ENCODE measurements around the gene TIMM23.

TIMM23 gene

GRCh38 chr10:46022978-46023702 lies 50.9 kb downstream of the TIMM23 start:
- TF ChIP-seq ZFX (IDR thresholded peaks at IDR 0.05) (no peak), CTCF (conservative IDR thresholded peaks at IDR 0.05) (peak; percentile 54)
- peak overlapping the region; percentile 69 for H3K27ac ChIP-seq

- TF ChIP-seq ZFX (IDR thresholded peaks at IDR 0.05) = no peak
- no peak overlapping the region for H3K27ac ChIP-seq
These were observed 52.7 kb downstream of the TIMM23 start for GRCh38 chr10:46024948-46025347.

- TF ChIP-seq ZFX (IDR thresholded peaks at IDR 0.05) = no peak
- no peak for TF ChIP-seq CTCF (conservative IDR thresholded peaks at IDR 0.05)
- H3K27ac ChIP-seq = no peak overlapping the region
These were observed 53.1 kb downstream of the TIMM23 start for GRCh38 chr10:46025406-46025805.

- H3K27ac ChIP-seq = no peak overlapping the region
- TF ChIP-seq ZFX (IDR thresholded peaks at IDR 0.05) (no peak), CTCF (conservative IDR thresholded peaks at IDR 0.05) (no peak)
These were observed 53.8 kb downstream of the TIMM23 start for GRCh38 chr10:46026106-46026505.

- peak; percentile 84 for TF ChIP-seq CTCF (conservative IDR thresholded peaks at IDR 0.05)
- no peak for TF ChIP-seq ZFX (IDR thresholded peaks at IDR 0.05)
- H3K27ac ChIP-seq = no peak overlapping the region
These were observed 56.5 kb downstream of the TIMM23 start for GRCh38 chr10:46028584-46029460.

- no peak for TF ChIP-seq CTCF (conservative IDR thresholded peaks at IDR 0.05)
- TF ChIP-seq ZFX (IDR thresholded peaks at IDR 0.05) = no peak
- H3K27ac ChIP-seq = peak overlapping the region; percentile 88
These were observed 57.3 kb downstream of the TIMM23 start for GRCh38 chr10:46029461-46030030.

GRCh38 chr10:46030091-46030937 lies 58.0 kb downstream of the TIMM23 start, which contains the start of gene NCOA4:
Gene NCOA4 (minus strand): TSS chr10:46030623. CDS start chr10:46016680, 13,943 bp downstream.
- H3K27ac ChIP-seq = peak within 1 kb of the TSS; percentile 88
- TF ChIP-seq ZFX (IDR thresholded peaks at IDR 0.05) (peak; percentile 98), CTCF (conservative IDR thresholded peaks at IDR 0.05) (peak; percentile 84)

All from C4-2B (cell line).